ENCODE data around the gene TMEM63B. TPM values are rescaled to one million over a fixed set of nuclear protein-coding genes. Genes with fewer than 3 reads are reported as not detected.

Gene TMEM63B
- total and polyA plus RNA-seq, 11 donors: 26.2 to 52.9 (median 41.2) TPM

DNA sequence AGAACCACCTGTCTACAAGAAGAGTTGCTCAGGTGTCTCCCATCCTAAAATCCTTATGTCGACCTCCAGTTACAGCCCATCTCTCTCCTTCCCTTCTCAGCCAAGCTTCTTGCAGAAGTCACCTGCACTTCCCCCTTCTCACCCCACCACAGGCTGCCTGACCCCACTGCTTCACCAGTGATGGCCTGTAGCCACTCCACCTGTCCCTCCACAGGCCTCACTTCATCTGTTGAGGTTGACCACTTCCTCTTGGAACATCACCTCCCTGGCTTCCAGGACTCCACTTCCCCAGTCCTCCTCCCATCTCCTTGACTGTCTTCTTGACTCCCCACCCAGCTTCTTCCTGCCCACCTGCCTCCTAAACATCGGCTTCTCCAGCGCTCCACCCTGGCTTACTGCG, 25.5 kb upstream of the TMEM63B start:
- peaks cover 0 to 43% (median 30%) of the 10 kb centered on the region in 12 donors for H3K4me1 ChIP-seq
- 86 to 90% (median 89%) methylated on average over 4 of the region's 4 CpGs for WGBS, 4 donors
- H3K27me3 ChIP-seq: no peaks in the 10 kb centered on the region
- ATAC-seq (no peak), DNase-seq (no peak)
- intact Hi-C loops (cut with DNase I): loop anchor here in 3 of 10 donors (2.0 to 10.0 kb wide), 4 partner anchors 35 to 233 kb away; partner anchors contain the start of gene AARS2 (in 1 of the 3)
- no peak overlapping the region for H3K27ac ChIP-seq
- H3K4me3 ChIP-seq: no peak overlapping the region
- TF ChIP-seq, protein P1, sequence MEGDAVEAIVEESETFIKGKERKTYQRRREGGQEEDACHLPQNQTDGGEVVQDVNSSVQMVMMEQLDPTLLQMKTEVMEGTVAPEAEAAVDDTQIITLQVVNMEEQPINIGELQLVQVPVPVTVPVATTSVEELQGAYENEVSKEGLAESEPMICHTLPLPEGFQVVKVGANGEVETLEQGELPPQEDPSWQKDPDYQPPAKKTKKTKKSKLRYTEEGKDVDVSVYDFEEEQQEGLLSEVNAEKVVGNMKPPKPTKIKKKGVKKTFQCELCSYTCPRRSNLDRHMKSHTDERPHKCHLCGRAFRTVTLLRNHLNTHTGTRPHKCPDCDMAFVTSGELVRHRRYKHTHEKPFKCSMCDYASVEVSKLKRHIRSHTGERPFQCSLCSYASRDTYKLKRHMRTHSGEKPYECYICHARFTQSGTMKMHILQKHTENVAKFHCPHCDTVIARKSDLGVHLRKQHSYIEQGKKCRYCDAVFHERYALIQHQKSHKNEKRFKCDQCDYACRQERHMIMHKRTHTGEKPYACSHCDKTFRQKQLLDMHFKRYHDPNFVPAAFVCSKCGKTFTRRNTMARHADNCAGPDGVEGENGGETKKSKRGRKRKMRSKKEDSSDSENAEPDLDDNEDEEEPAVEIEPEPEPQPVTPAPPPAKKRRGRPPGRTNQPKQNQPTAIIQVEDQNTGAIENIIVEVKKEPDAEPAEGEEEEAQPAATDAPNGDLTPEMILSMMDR (IDR thresholded peaks at IDR 0.05): no peak
- no peak for TF ChIP-seq POLR2A (IDR thresholded peaks at IDR 0.05)
- H3K9me3 ChIP-seq: no peaks in the 10 kb centered on the region
- peaks cover 0 to 31% (median 2%) of the 10 kb centered on the region in 9 donors for H3K36me3 ChIP-seq

DNA sequence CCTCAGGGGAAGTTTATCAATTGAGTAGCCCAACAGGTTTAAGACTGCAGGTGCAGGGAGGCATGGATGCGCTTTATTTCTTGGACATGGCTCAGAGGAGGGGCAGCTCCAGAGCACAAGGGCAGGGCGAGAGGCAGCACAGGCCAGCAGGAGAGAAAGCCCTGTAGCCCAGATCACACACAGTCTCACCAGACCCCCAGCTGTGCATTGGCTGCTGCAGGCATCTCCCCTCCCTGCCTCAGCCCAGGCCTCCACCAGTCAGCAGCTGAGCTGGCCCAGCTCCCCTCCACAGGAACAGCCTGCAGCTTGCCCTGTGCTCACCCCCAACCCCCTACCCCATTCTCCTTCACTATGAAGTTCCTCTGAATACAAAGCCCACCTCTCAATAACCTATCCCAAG, 24.8 kb upstream of the TMEM63B start:
- TF ChIP-seq, protein P1 (IDR thresholded peaks at IDR 0.05): no peak
- no peak for TF ChIP-seq POLR2A (IDR thresholded peaks at IDR 0.05)
- no peak overlapping the region for H3K27ac ChIP-seq
- no peaks in the 10 kb centered on the region for H3K27me3 ChIP-seq
- ATAC-seq (no peak), DNase-seq (no peak)
- intact Hi-C loops (cut with DNase I): loop anchor here in 3 of 10 donors (5.0 to 10.0 kb wide), 3 partner anchors 35 to 232 kb away; partner anchors contain the start of gene AARS2 (in 1 of the 3)
- H3K36me3 ChIP-seq: peaks cover 0 to 31% (median 2%) of the 10 kb centered on the region in 9 donors
- H3K4me3 ChIP-seq: no peak overlapping the region
- peaks cover 0 to 46% (median 33%) of the 10 kb centered on the region in 12 donors for H3K4me1 ChIP-seq
- 92 to 100% (median 99%) methylated on average over 2 of the region's 2 CpGs for WGBS, 4 donors
- no peaks in the 10 kb centered on the region for H3K9me3 ChIP-seq

DNA sequence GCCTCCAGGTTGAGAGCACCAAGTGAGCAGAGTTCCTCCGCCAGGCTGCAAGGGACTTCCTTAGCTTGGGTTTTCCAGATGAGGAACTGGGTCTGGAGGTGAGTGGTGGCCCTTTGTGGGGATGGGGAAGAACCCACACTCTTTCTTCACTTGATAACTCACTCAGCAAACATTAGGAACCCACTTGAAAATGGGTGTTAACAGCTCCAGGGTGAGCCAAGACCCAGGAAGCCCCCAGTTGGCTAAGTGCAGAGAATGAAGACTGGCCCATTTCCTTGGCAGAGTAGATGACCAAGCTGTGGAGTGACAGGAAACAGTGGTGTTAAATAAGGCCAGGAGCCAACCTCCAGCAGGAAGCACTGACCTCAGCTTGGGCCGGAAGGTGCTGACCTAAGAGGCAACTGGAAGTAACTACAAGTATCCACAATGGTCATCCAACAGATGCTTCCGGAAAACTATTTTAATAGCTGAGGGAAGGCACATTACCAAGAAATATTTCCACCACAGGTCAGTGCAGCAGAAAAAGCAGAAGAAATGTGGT, 22.8 kb upstream of the TMEM63B start:
- H3K9me3 ChIP-seq: no peaks in the 10 kb centered on the region
- DNase-seq (peak in 4 of 5 donors; percentile 63 to 81 (median 70)), ATAC-seq (peak; percentile 72 to 94 (median 77))
- intact Hi-C loops (cut with DNase I): loop anchor here in 5 of 10 donors (2.0 to 10.0 kb wide), 5 partner anchors 22 to 230 kb away; partner anchors contain the start of genes AARS2 (in 1 of the 5), MRPL14 (in 1 of the 5) and TMEM63B (in 1 of the 5)
- H3K36me3 ChIP-seq: peaks cover 0 to 47% (median 2%) of the 10 kb centered on the region in 9 donors
- H3K4me3 ChIP-seq: no peak overlapping the region
- peaks cover 0 to 56% (median 36%) of the 10 kb centered on the region in 12 donors for H3K4me1 ChIP-seq
- H3K27ac ChIP-seq: peak overlapping the region in 9 of 12 donors; percentile 19 to 72 (median 53)
- TF ChIP-seq, protein P1 (IDR thresholded peaks at IDR 0.05): no peak
- no peak for TF ChIP-seq POLR2A (IDR thresholded peaks at IDR 0.05)
- no peaks in the 10 kb centered on the region for H3K27me3 ChIP-seq
- WGBS, 4 donors: 37 to 51% (median 44%) methylated on average over 3 of the region's 3 CpGs

DNA sequence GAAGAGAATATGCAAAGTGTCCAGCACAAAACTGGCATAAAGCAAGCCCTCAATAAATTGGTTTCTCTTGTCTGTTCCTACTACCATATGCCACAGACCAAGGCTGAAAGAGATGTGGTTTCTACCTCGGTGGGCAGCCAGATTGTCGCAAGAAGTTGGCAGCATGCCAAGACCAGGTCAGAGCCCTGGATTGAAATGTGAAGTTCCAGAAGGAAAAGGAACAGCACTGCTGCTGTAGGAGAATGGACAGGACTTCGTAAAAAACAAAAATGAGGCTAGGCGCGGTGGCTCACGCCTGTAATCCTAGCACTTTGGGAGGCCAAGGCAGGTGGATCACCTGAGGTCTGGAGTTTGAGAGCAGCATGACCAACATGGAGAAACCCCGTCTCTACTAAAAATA, 22.2 kb upstream of the TMEM63B start:
- ATAC-seq (no peak), DNase-seq (no peak)
- H3K4me1 ChIP-seq: peaks cover 0 to 55% (median 38%) of the 10 kb centered on the region in 12 donors
- no peaks in the 10 kb centered on the region for H3K9me3 ChIP-seq
- H3K27me3 ChIP-seq: no peaks in the 10 kb centered on the region
- TF ChIP-seq, protein P1 (IDR thresholded peaks at IDR 0.05): no peak
- no peak for TF ChIP-seq POLR2A (IDR thresholded peaks at IDR 0.05)
- H3K36me3 ChIP-seq: peaks cover 0 to 46% (median 2%) of the 10 kb centered on the region in 9 donors
- H3K4me3 ChIP-seq: no peak overlapping the region
- WGBS, 4 donors: 53 to 66% (median 61%) methylated on average over 7 of the region's 7 CpGs
- peak overlapping the region in 9 of 12 donors; percentile 45 to 72 (median 53) for H3K27ac ChIP-seq
- intact Hi-C loops (cut with DNase I): loop anchor here in 4 of 10 donors (2.0 to 10.0 kb wide), 4 partner anchors 22 to 230 kb away; partner anchors contain the start of genes AARS2 (in 1 of the 4), MRPL14 (in 1 of the 4) and TMEM63B (in 1 of the 4)

Measured in heart left ventricle (tissue), 16 donors.